Left ventricle myocardium inferior (tissue), 1 donor: ENCODE measurements around the gene BOLL. TPM values are rescaled to one million over a fixed set of nuclear protein-coding genes. Genes with fewer than 3 reads are reported as not detected.
"Not testable (repeated sequence)": the region's sequence is repeated elsewhere in the genome, so short reads cannot be mapped to it uniquely, and the experiment has no call there.

ENCODE experiments used
- DNase-seq: peaks from one replicate; pipeline ENCODE4 v3.0.0-alpha.2; 2020
- H3K27ac ChIP-seq: fragments of 200-600 bp; replicated peaks from 2 replicates; pipeline ENCODE4 v1.8.0; 2021
- H3K27me3 ChIP-seq: fragments of 200-600 bp; 2 replicates; pipeline ENCODE4 v1.8.0; 2021; ENCODE audit warnings: low read depth
- H3K36me3 ChIP-seq: fragments of 200-600 bp; 2 replicates; pipeline ENCODE4 v1.8.0; 2021
- H3K4me1 ChIP-seq: fragments of 200-600 bp; 2 replicates; pipeline ENCODE4 v1.8.0; 2021
- H3K4me3 ChIP-seq: fragments of 200-600 bp; 2 replicates; pipeline ENCODE4 v1.8.0; 2021; ENCODE audit warnings: mild to moderate bottlenecking, moderate library complexity
- H3K9me3 ChIP-seq: fragments of 200-600 bp; replicated peaks from 2 replicates; pipeline ENCODE4 v1.8.0; 2021
- intact Hi-C: fragments of 100-400 bp; cut with micrococcal nuclease; formaldehyde crosslinking; loops from one replicate; pipeline ENCODE4 v1.11.0; 2022
- long read RNA-seq: library from polyadenylated mRNA; unstranded; transcript quantifications from one replicate; pipeline ENCODE4 v2.0.0, GENCODE V29; 2021
- total RNA-seq: library from RNA; stranded (reverse); fragmentation: NEBNext Ultra II Directional; extraction: Animal tissue kit (Norgen Biotek cat#: 25700); gene quantifications from one replicate; pipeline ENCODE4 v1.2.1, GENCODE V29; 2021
- TF ChIP-seq, protein P1 (sequence below): fragments of 200-600 bp; IDR thresholded peaks from 2 replicates; pipeline ENCODE4 v1.8.0; 2021; ENCODE audit warnings: antibody characterized with exemption, mild to moderate bottlenecking, borderline replicate concordance
- donor health status: DM: no; HTN: yes; CAD: no; lungs with severe emphysema.

Gene BOLL, protein sequence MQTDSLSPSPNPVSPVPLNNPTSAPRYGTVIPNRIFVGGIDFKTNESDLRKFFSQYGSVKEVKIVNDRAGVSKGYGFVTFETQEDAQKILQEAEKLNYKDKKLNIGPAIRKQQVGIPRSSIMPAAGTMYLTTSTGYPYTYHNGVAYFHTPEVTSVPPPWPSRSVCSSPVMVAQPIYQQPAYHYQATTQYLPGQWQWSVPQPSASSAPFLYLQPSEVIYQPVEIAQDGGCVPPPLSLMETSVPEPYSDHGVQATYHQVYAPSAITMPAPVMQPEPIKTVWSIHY
- not detected for total RNA-seq
- long read RNA-seq = 0 reads

GRCh38 chr2:197784956-197785941, at the start of gene BOLL:
BOLL (minus strand) TSS chr2:197785319; CDS start chr2:197781850, 3,469 bp downstream.
- H3K27me3 ChIP-seq = peaks cover 38% of the 10 kb centered on the region
- H3K9me3 ChIP-seq = no peaks in the 10 kb centered on the region
- DNase-seq = no peak
- H3K27ac ChIP-seq = no peak within 1 kb of the TSS
- H3K4me1 ChIP-seq = peaks cover 12% of the 10 kb centered on the region
- no peaks in the 10 kb centered on the region for H3K36me3 ChIP-seq
- intact Hi-C loops = no loop called here
- TF ChIP-seq, protein P1, sequence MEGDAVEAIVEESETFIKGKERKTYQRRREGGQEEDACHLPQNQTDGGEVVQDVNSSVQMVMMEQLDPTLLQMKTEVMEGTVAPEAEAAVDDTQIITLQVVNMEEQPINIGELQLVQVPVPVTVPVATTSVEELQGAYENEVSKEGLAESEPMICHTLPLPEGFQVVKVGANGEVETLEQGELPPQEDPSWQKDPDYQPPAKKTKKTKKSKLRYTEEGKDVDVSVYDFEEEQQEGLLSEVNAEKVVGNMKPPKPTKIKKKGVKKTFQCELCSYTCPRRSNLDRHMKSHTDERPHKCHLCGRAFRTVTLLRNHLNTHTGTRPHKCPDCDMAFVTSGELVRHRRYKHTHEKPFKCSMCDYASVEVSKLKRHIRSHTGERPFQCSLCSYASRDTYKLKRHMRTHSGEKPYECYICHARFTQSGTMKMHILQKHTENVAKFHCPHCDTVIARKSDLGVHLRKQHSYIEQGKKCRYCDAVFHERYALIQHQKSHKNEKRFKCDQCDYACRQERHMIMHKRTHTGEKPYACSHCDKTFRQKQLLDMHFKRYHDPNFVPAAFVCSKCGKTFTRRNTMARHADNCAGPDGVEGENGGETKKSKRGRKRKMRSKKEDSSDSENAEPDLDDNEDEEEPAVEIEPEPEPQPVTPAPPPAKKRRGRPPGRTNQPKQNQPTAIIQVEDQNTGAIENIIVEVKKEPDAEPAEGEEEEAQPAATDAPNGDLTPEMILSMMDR = no peak
- H3K4me3 ChIP-seq = peak within 1 kb of the TSS; percentile 70

GRCh38 chr2:197834771-197835170, 49.7 kb upstream of the BOLL start:
- H3K4me3 ChIP-seq, H3K27me3 ChIP-seq, intact Hi-C loops, DNase-seq, H3K36me3 ChIP-seq: not testable (repeated sequence)
- Histone ChIP-seq H3K27ac (peak overlapping the region; percentile 43), H3K4me1 (peaks cover 39% of the 10 kb centered on the region), H3K9me3 (peaks cover 13% of the 10 kb centered on the region)

DNA sequence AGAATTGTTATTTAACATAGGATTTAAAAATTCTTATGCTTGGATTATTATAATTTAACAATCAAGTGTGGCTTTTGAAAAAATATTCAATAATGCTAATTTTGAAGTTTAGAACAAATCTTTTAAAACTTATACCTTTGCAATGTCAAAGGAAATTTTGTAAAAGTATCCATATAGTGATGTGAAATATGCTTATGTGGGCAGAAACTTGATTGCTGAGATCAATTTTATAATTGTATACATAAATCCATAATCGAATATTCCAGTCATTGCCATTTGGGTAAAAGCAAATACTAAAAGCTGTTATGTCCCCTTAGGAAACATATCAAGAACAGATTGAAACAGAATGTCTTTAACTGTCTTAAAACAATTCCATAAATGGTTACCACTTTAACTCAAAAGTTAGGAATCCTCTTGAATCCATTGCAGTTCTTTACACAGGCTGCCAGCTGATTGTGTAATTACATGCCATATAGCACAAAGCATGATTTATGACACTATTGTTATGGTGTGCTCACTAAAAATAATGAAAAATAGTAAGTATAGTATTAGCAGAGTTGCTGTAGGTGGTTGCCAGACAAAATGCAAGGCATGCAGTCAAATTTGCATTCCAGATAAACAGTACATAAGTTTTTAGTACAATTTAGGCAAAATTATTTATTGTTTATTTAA, 43.5 kb upstream of the BOLL start:
- H3K27ac ChIP-seq = no peak overlapping the region
- TF ChIP-seq, protein P1 = no peak
- peaks cover 32% of the 10 kb centered on the region for H3K4me1 ChIP-seq
- no peaks in the 10 kb centered on the region for H3K27me3 ChIP-seq
- no peak for DNase-seq
- intact Hi-C loops = no loop called here
- H3K4me3 ChIP-seq = no peak overlapping the region
- H3K36me3 ChIP-seq = no peaks in the 10 kb centered on the region
- H3K9me3 ChIP-seq = no peaks in the 10 kb centered on the region

DNA sequence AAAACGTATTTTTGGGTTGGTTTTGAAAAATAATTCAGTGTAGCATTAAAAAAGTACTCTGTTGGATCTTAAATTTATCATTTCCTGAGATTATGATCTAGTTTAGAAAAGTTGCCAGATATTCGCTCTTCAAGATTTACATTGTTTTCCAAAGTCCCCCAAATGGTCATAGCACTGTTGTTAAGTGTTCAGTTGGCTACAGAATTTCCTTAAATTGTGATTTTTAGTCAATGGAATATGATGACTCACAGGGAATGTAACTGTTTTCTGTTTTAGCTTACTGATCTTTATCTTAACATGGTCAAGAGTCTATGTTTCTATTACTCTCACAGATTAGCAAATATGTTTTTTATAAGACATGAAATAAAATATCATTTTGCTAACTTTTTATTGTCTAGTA, 42.5 kb upstream of the BOLL start:
- TF ChIP-seq, protein P1 = no peak
- no peak for DNase-seq
- H3K4me1 ChIP-seq = peaks cover 34% of the 10 kb centered on the region
- H3K9me3 ChIP-seq = no peaks in the 10 kb centered on the region
- H3K4me3 ChIP-seq = no peak overlapping the region
- H3K27ac ChIP-seq = no peak overlapping the region
- no peaks in the 10 kb centered on the region for H3K27me3 ChIP-seq
- H3K36me3 ChIP-seq = no peaks in the 10 kb centered on the region
- intact Hi-C loops = no loop called here

- H3K27me3 ChIP-seq = no peaks in the 10 kb centered on the region
- no peak overlapping the region for H3K27ac ChIP-seq
- intact Hi-C loops = no loop called here
- H3K9me3 ChIP-seq = no peaks in the 10 kb centered on the region
- TF ChIP-seq, protein P1 = no peak
- H3K4me3 ChIP-seq = no peak overlapping the region
- DNase-seq = no peak
- peaks cover 39% of the 10 kb centered on the region for H3K4me1 ChIP-seq
- H3K36me3 ChIP-seq = peaks cover 4% of the 10 kb centered on the region
Measured at GRCh38 chr2:197822333-197822732, 37.2 kb upstream of the BOLL start.
